Measurements from ENCODE around the gene SCUBE3.
A peak's percentile ranks its signal among the peaks of the same experiment; 100 is the strongest.

Gene SCUBE3

DNA sequence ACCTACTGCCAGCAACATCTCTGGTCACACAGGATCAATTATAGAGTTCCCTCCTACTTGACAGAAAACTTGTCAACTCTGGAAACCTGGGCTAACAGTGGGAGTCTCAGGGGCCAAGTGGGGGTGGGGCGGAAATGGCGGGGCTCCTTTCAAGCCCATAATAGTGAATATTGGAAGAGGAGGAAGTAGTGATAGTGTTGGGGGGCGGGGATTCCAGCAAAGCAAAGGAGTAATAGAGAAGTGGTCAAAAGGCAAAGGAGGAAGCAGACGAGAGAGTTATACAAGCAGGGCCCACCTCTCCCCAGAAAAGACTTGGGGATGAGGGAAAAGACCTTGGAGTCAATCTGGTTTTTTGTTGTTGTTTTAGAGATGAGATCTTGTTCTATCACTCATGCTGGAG, 85.9 kb downstream of the SCUBE3 start:
- peak overlapping the region; percentile 89 for H3K27ac ChIP-seq (ENCODE audit: low read length)
- H3K9ac ChIP-seq (ENCODE audit: low read depth, low read length): peak overlapping the region; percentile 82; the same call in 1 of the 2 replicates
- H3K4me2 ChIP-seq (ENCODE audit: insufficient read depth, low read length): peak overlapping the region; percentile 73
- H3K4me3 ChIP-seq (ENCODE audit: low read depth in 1 of 2, low read length in 2 of 2): peak overlapping the region in 1 of 2 experiments; percentile 67; a peak in 2 of 4 replicates
- H3K36me3 ChIP-seq (ENCODE audit: insufficient read depth, low read length): peaks cover 41% of the 10 kb centered on the region
- H2AFZ ChIP-seq (ENCODE audit: low read depth, low read length): no peak overlapping the region
- DNase-seq (no peak), ATAC-seq (ENCODE audit: insufficient read depth, low read depth) (no peak)
- H4K20me1 ChIP-seq (ENCODE audit: insufficient read depth, low read length): peaks cover 20% of the 10 kb centered on the region
- no peak for TF ChIP-seq CTCF (IDR thresholded peaks at IDR 0.05; ENCODE audit: borderline replicate concordance, extremely low read depth, low read length, poor library complexity, severe bottlenecking)
- no peak for TF ChIP-seq EZH2 (IDR thresholded peaks at IDR 0.05; ENCODE audit: borderline replicate concordance, low read depth, low read length, severe bottlenecking)
- H3K79me2 ChIP-seq (ENCODE audit: insufficient read depth, low read length): peaks cover 62% of the 10 kb centered on the region
- peaks cover 67% of the 10 kb centered on the region for H3K4me1 ChIP-seq (ENCODE audit: insufficient read depth, low read length)
- no peaks in the 10 kb centered on the region for H3K27me3 ChIP-seq (ENCODE audit: insufficient read depth, low read length, poor library complexity)
- H3K9me3 ChIP-seq (ENCODE audit: insufficient read depth, low read length, severe bottlenecking): no peaks in the 10 kb centered on the region

DNA sequence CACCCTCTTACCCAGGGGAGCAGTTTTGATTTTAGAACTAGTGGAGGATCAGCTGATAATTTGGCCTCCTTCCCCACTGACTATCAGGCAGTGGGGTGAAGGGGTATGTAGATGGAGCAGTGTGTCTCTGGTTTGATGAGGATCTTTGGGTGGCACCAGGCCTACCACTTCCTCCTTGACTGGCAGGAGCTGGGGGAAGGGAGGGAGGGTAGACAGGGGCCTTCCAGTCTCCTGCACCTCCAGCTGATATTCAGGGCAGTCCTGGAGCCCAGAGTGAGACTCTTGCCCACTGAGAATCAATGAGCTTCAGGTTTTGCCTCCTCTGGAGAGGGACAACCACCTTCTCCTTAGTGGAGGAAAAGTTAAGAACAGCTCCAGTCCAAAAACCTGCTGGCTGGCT, 87.1 kb downstream of the SCUBE3 start:
- Histone ChIP-seq H3K27ac (ENCODE audit: low read length) (peak overlapping the region; percentile 42), H4K20me1 (ENCODE audit: insufficient read depth, low read length) (peaks cover 20% of the 10 kb centered on the region), H2AFZ (ENCODE audit: low read depth, low read length) (no peak overlapping the region), H3K4me3 (ENCODE audit: low read depth in 1 of 2, low read length in 2 of 2) (no peak overlapping the region), H3K4me2 (ENCODE audit: insufficient read depth, low read length) (peak overlapping the region; percentile 73; the same call in 1 of the 2 replicates), H3K9me3 (ENCODE audit: insufficient read depth, low read length, severe bottlenecking) (no peaks in the 10 kb centered on the region), H3K4me1 (ENCODE audit: insufficient read depth, low read length) (peaks cover 67% of the 10 kb centered on the region), H3K36me3 (ENCODE audit: insufficient read depth, low read length) (peaks cover 32% of the 10 kb centered on the region), H3K9ac (ENCODE audit: low read depth, low read length) (peak overlapping the region; percentile 16), H3K79me2 (ENCODE audit: insufficient read depth, low read length) (peaks cover 71% of the 10 kb centered on the region), H3K27me3 (ENCODE audit: insufficient read depth, low read length, poor library complexity) (no peaks in the 10 kb centered on the region)
- 0 out of 3 replicates have a peak, but pooled peaks have one; percentile 15 for ATAC-seq (ENCODE audit: insufficient read depth, low read depth)
- no peak for TF ChIP-seq CTCF (IDR thresholded peaks at IDR 0.05; ENCODE audit: borderline replicate concordance, extremely low read depth, low read length, poor library complexity, severe bottlenecking)
- DNase-seq: peak; percentile 66
